CD8-positive, alpha-beta memory T cell (primary cell): Measurements from ENCODE around the gene SCAMP2. TPM values are rescaled to one million over a fixed set of nuclear protein-coding genes. Genes with fewer than 3 reads are reported as not detected.
A peak's percentile ranks its signal among the peaks of the same experiment; 100 is the strongest.
"Not testable (repeated sequence)": the region's sequence is repeated elsewhere in the genome, so short reads cannot be mapped to it uniquely, and the experiment has no call there.

Experiments
- CTCF ChIA-PET: fragments of 350-600 bp; sonication (Branson Sonifier 250); formaldehyde crosslinking; loops from one replicate; lab custom pipeline; 2021; ENCODE audit warnings: antibody characterized with exemption; lab: Charles Lee
- POLR2A ChIA-PET: fragments of 350-600 bp; sonication (Branson Sonifier 250); formaldehyde crosslinking; loops from one replicate; lab custom pipeline; 2021; ENCODE audit warnings: antibody characterized with exemption; lab: Charles Lee
- DNase-seq, 5 donors: peaks; one replicate each; pipeline versions ENCODE4 v3.0.0 to v3.0.0-alpha.2; 2020 to 2022; ENCODE audit warnings: mixed read lengths in 1 of 5
- H3K27ac ChIP-seq: one replicate; pipeline ENCODE4 v1.7.0; 2013; ENCODE audit warnings: low read depth, mild to moderate bottlenecking, low read length, moderate library complexity
- H3K27me3 ChIP-seq: 2 replicates; pipeline ENCODE4 v1.7.0; 2013; ENCODE audit warnings: low read length, mild to moderate bottlenecking; ENCODE audit not compliant: insufficient read depth, poor library complexity, severe bottlenecking
- H3K36me3 ChIP-seq: 2 replicates; pipeline ENCODE4 v1.7.0; 2013; ENCODE audit warnings: mild to moderate bottlenecking, low read length, moderate library complexity; ENCODE audit not compliant: insufficient read depth
- H3K4me1 ChIP-seq: 2 replicates; pipeline ENCODE4 v1.7.0; 2013; ENCODE audit warnings: mild to moderate bottlenecking, low read length, moderate library complexity; ENCODE audit not compliant: insufficient read depth
- H3K4me3 ChIP-seq: 2 replicates; pipeline ENCODE4 v1.7.0; 2013; ENCODE audit warnings: mild to moderate bottlenecking, low read length
- H3K9me3 ChIP-seq: 2 replicates; pipeline ENCODE4 v1.7.0; 2013; ENCODE audit warnings: mild to moderate bottlenecking, low read length
- H3K27ac Mint-ChIP-seq, 8 donors: one replicate each; pipeline ENCODE4 v1.8.0; 2020 to 2021; ENCODE audit warnings: mixed read lengths in 8 of 8, mild to moderate bottlenecking in 6 of 8, inconsistent platforms in 3 of 8, moderate library complexity in 3 of 8
- H3K27me3 Mint-ChIP-seq, 2 donors: one replicate each; pipeline ENCODE4 v1.8.0; 2020 to 2021; ENCODE audit warnings: mixed read lengths in 2 of 2, mild to moderate bottlenecking in 1 of 2, moderate library complexity in 1 of 2
- H3K36me3 Mint-ChIP-seq, 3 donors: one replicate each; pipeline ENCODE4 v1.8.0; 2020 to 2021; ENCODE audit warnings: mixed read lengths in 3 of 3, inconsistent platforms in 1 of 3, mild to moderate bottlenecking in 1 of 3
- H3K4me1 Mint-ChIP-seq, 3 donors: one replicate each; pipeline ENCODE4 v1.8.0; 2020 to 2021; ENCODE audit warnings: mixed read lengths in 3 of 3, inconsistent platforms in 1 of 3, mild to moderate bottlenecking in 1 of 3
- H3K4me3 Mint-ChIP-seq, 7 donors: one replicate each; pipeline ENCODE4 v1.8.0; 2020 to 2021; ENCODE audit warnings: mixed read lengths in 7 of 7, mild to moderate bottlenecking in 6 of 7, moderate library complexity in 4 of 7, inconsistent platforms in 2 of 7
- H3K9me3 Mint-ChIP-seq, 5 donors: one replicate each; pipeline ENCODE4 v1.8.0; 2020 to 2022; ENCODE audit warnings: mixed read lengths in 5 of 5, mild to moderate bottlenecking in 3 of 5, moderate library complexity in 2 of 5, inconsistent platforms in 1 of 5
- polyA plus RNA-seq: library from polyadenylated mRNA; unstranded; fragments of 300-500 nt; fragmentation: Illumina TruSeq; gene quantifications from one replicate; pipeline ENCODE4 v1.2.3, GENCODE V29; 2021
- total RNA-seq, 2 experiments: library from RNA; stranded (reverse); gene quantifications; one replicate each; pipeline ENCODE4 v1.2.3, GENCODE V29; 2021

SCAMP2 gene
- total and polyA plus RNA-seq, 3 experiments from 2014 or later, result 82.8 to 154 (median 84.2) TPM

DNA sequence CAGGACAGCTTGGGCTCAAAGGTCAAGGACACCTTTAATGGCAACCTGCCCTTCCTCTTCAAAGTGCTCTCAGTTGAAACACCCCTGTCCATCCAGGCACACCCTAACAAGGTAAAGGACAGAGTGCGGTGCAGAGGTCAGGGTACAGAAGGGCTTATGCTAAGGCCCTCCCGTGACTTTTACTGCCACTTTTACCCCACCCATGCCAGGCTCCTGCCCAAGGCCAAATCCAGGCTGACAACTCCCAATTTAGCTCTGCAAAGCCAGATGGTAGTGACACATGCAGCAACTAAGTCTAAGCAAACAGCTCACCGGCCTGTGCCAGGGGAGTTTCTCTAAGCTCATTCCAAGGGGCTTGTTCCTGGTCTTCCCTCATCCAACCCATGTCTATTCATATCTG lies 18.3 kb upstream of the SCAMP2 start:
- peaks cover 36 to 59% (median 46%) of the 10 kb centered on the region in 3 donors for H3K4me1 Mint-ChIP-seq
- CTCF ChIA-PET, result interaction anchor here (1.3 to 2.6 kb wide), 3 partner anchors 9 to 91 kb away, joined by 3 to 16 read pairs (median 7); no protein-coding TSS in a partner anchor
- H3K4me1 ChIP-seq, result peaks cover 46% of the 10 kb centered on the region

GRCh38 chr15:74890665-74890960 lies 17.4 kb upstream of the SCAMP2 start:
- H3K27ac Mint-ChIP-seq, result peak overlapping the region; percentile 90 to 99 (median 96)
- peaks cover 46% of the 10 kb centered on the region for H3K4me1 ChIP-seq
- H3K4me1 Mint-ChIP-seq, result peaks cover 36 to 58% (median 46%) of the 10 kb centered on the region in 3 donors
- H3K4me3 Mint-ChIP-seq, result peak overlapping the region; percentile 85 to 97 (median 94)
- peaks cover 5% of the 10 kb centered on the region for H3K36me3 ChIP-seq
- no peaks in the 10 kb centered on the region for H3K27me3 ChIP-seq
- DNase-seq, result no peak
- no peaks in the 10 kb centered on the region for H3K9me3 Mint-ChIP-seq
- CTCF ChIA-PET, result interaction anchor here (1.0 to 2.7 kb wide), 2 partner anchors 11 to 16 kb away, joined by 3 to 12 read pairs; partner anchors contain the start of gene FAM219B
- no peaks in the 10 kb centered on the region for H3K9me3 ChIP-seq
- H3K27me3 Mint-ChIP-seq, result no peaks in the 10 kb centered on the region
- peak overlapping the region; percentile 89 for H3K4me3 ChIP-seq
- POLR2A ChIA-PET, result interaction anchor here (1.0 to 1.7 kb wide), 2 partner anchors 16 to 20 kb away, joined by 4 to 11 read pairs; partner anchors contain the start of gene FAM219B
- peak overlapping the region; percentile 82 for H3K27ac ChIP-seq
- H3K36me3 Mint-ChIP-seq, result peaks cover 0 to 33% (median 7%) of the 10 kb centered on the region in 3 donors

More for the DNA sequence above, 18.3 kb upstream of the SCAMP2 start:
- Mint-ChIP-seq H3K27me3 (no peaks in the 10 kb centered on the region), H3K36me3 (peaks cover 0 to 34% (median 7%) of the 10 kb centered on the region in 3 donors), H3K4me3 (peak overlapping the region; percentile 29 to 97 (median 93)), H3K27ac (peak overlapping the region in 7 of 8 donors; percentile 50 to 100 (median 90)), H3K9me3 (no peaks in the 10 kb centered on the region)
- no peak overlapping the region for H3K4me3 ChIP-seq
- peaks cover 6% of the 10 kb centered on the region for H3K36me3 ChIP-seq
- no peaks in the 10 kb centered on the region for H3K27me3 ChIP-seq
- H3K9me3 ChIP-seq, result no peaks in the 10 kb centered on the region
- H3K27ac ChIP-seq, result no peak overlapping the region
- no peak for DNase-seq
- POLR2A ChIA-PET, result interaction anchor here (0.6 kb wide), 1 partner anchor 11 kb away, joined by 6 read pairs; no protein-coding TSS in a partner anchor

- Mint-ChIP-seq H3K9me3 (no peaks in the 10 kb centered on the region), H3K4me3 (peak within 1 kb of the TSS; percentile 85 to 97 (median 94)), H3K27ac (peak within 1 kb of the TSS; percentile 90 to 99 (median 96)), H3K36me3 (peaks cover 0 to 31% (median 7%) of the 10 kb centered on the region in 3 donors), H3K4me1 (peaks cover 36 to 54% (median 46%) of the 10 kb centered on the region in 3 donors), H3K27me3 (no peaks in the 10 kb centered on the region)
- H3K27ac ChIP-seq, result peak within 1 kb of the TSS; percentile 82
- peak within 1 kb of the TSS; percentile 89 for H3K4me3 ChIP-seq
- H3K27me3 ChIP-seq, result no peaks in the 10 kb centered on the region
- H3K36me3 ChIP-seq, result peaks cover 3% of the 10 kb centered on the region
- peak; percentile 75 to 89 (median 82) for DNase-seq
- ChIA-PET POLR2A (interaction anchor here (0.6 to 1.7 kb wide), 7 partner anchors 15 to 121 kb away, joined by 3 to 11 read pairs (median 3); partner anchors contain the start of genes COX5A and FAM219B), CTCF (interaction anchor here (1.0 to 2.7 kb wide), 4 partner anchors 11 to 255 kb away, joined by 3 to 12 read pairs (median 3); partner anchors contain the start of genes FAM219B and ULK3)
- no peaks in the 10 kb centered on the region for H3K9me3 ChIP-seq
- peaks cover 46% of the 10 kb centered on the region for H3K4me1 ChIP-seq
Measured at GRCh38 chr15:74889883-74890664, 16.9 kb upstream of the SCAMP2 start, which contains the start of gene MPI. MPI (plus strand) TSS chr15:74890042; CDS start chr15:74890074, 32 bp downstream.

DNA sequence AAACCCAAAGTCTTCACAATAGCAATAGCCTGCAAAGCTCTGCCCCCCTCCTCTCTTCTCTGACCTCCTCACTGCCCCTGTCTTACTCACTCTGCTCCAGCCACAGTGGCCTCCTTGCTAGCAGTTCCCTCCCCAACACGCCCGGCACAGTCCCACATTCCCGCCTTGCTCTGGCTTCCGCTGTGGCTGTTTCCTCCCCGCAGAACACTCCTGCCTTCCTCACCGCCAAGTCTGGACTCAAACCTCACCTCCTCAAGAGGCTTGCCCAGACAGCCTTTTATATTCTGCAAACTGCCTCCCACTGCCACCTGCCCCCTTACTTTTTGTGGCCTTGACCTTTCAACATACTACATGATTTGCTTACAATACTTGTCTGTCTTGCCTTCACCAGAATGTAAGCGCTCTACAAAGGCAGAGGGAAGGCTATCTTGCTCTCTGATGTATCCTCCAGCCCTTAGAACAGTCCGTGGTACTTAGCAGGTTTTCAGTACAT lies 16.3 kb upstream of the SCAMP2 start:
- peaks cover 0 to 31% (median 7%) of the 10 kb centered on the region in 3 donors for H3K36me3 Mint-ChIP-seq
- H3K27ac Mint-ChIP-seq, result peak overlapping the region; percentile 90 to 99 (median 96)
- H3K27ac ChIP-seq, result peak overlapping the region; percentile 82
- peaks cover 3% of the 10 kb centered on the region for H3K36me3 ChIP-seq
- no peaks in the 10 kb centered on the region for H3K9me3 ChIP-seq
- DNase-seq, result no peak
- ChIA-PET CTCF (interaction anchor here (1.0 to 2.7 kb wide), 3 partner anchors 12 to 255 kb away, joined by 3 to 12 read pairs (median 3); partner anchors contain the start of gene ULK3), POLR2A (interaction anchor here (0.6 to 1.7 kb wide), 5 partner anchors 15 to 49 kb away, joined by 3 to 11 read pairs (median 3); partner anchors contain the start of genes COX5A and FAM219B)
- H3K4me3 ChIP-seq, result peak overlapping the region; percentile 89
- H3K9me3 Mint-ChIP-seq, result no peaks in the 10 kb centered on the region
- peaks cover 38 to 59% (median 50%) of the 10 kb centered on the region in 3 donors for H3K4me1 Mint-ChIP-seq
- peaks cover 44% of the 10 kb centered on the region for H3K4me1 ChIP-seq
- H3K27me3 ChIP-seq, result no peaks in the 10 kb centered on the region
- H3K27me3 Mint-ChIP-seq, result no peaks in the 10 kb centered on the region
- H3K4me3 Mint-ChIP-seq, result peak overlapping the region; percentile 85 to 97 (median 94)

- Histone ChIP-seq H3K9me3 (no peaks in the 10 kb centered on the region), H3K4me3 (no peak overlapping the region), H3K27me3 (no peaks in the 10 kb centered on the region), H3K27ac (peak overlapping the region; percentile 82), H3K36me3 (peaks cover 3% of the 10 kb centered on the region), H3K4me1 (peaks cover 37% of the 10 kb centered on the region)
- DNase-seq, result no peak
- Mint-ChIP-seq H3K27me3 (no peaks in the 10 kb centered on the region), H3K36me3 (peaks cover 0 to 30% (median 6%) of the 10 kb centered on the region in 3 donors), H3K27ac (peak overlapping the region in 3 of 8 donors; percentile 63 to 97 (median 90)), H3K4me3 (peak overlapping the region in 5 of 7 donors; percentile 25 to 95 (median 93)), H3K9me3 (no peaks in the 10 kb centered on the region), H3K4me1 (peaks cover 40 to 61% (median 53%) of the 10 kb centered on the region in 3 donors)
- ChIA-PET POLR2A (interaction anchor here (1.5 to 1.6 kb wide), 2 partner anchors 44 to 50 kb away, joined by 3 read pairs; partner anchors contain the start of gene COX5A), CTCF (interaction anchor here (1.1 to 2.7 kb wide), 2 partner anchors 12 to 254 kb away, joined by 3 to 12 read pairs; no protein-coding TSS in a partner anchor)
Measured at GRCh38 chr15:74888716-74889115, 15.6 kb upstream of the SCAMP2 start.

DNA sequence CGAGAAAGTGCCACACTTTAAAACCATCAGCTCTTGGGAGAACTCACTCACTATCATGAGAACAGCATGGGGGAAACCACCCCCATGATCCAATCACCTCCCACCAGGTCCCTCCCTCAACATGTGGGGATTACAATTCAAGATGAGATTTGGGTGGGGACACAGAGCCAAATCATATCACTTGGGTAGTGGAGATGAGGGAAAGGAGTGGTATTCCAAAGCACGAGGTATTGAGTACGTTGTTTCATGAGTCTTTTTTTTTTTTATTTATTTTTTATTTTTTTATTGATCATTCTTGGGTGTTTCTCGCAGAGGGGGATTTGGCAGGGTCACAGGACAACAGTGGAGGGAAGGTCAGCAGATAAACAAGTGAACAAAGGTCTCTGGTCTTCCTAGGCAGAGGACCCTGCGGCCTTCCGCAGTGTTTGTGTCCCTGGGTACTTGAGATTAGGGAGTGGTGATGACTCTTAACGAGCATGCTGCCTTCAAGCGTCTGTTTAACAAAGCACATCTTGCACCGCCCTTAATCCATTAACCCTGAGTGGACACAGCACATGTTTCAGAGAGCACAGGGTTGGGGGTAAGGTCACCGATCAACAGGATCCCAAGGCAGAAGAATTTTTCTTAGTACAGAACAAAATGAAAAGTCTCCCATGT lies 14.5 kb upstream of the SCAMP2 start:
- CTCF ChIA-PET, result interaction anchor here (1.5 kb wide), 1 partner anchor 14 kb away, joined by 3 read pairs; no protein-coding TSS in a partner anchor
- POLR2A ChIA-PET, result not testable (repeated sequence)
- peaks cover 32 to 51% (median 42%) of the 10 kb centered on the region in 3 donors for H3K4me1 Mint-ChIP-seq

GRCh38 chr15:74885461-74885860 lies 12.3 kb upstream of the SCAMP2 start:
- H3K4me3 Mint-ChIP-seq, result no peak overlapping the region
- no peaks in the 10 kb centered on the region for H3K27me3 Mint-ChIP-seq
- H3K9me3 Mint-ChIP-seq, result no peaks in the 10 kb centered on the region
- CTCF ChIA-PET, result interaction anchor here (2.0 to 2.7 kb wide), 2 partner anchors 16 to 116 kb away, joined by 6 to 10 read pairs; no protein-coding TSS in a partner anchor
- DNase-seq, result no peak
- Histone ChIP-seq H3K27ac (no peak overlapping the region), H3K27me3 (no peaks in the 10 kb centered on the region), H3K9me3 (no peaks in the 10 kb centered on the region), H3K4me3 (no peak overlapping the region), H3K4me1 (peaks cover 8% of the 10 kb centered on the region), H3K36me3 (no peaks in the 10 kb centered on the region)
- no peak overlapping the region for H3K27ac Mint-ChIP-seq
- POLR2A ChIA-PET, result no interaction called here
- H3K4me1 Mint-ChIP-seq, result peaks cover 22 to 29% (median 26%) of the 10 kb centered on the region in 3 donors
- H3K36me3 Mint-ChIP-seq, result peaks cover 0 to 5% (median 0%) of the 10 kb centered on the region in 3 donors

More for the DNA sequence above, 14.5 kb upstream of the SCAMP2 start:
- not testable (repeated sequence) for H3K9me3 Mint-ChIP-seq, H3K9me3 ChIP-seq, H3K4me3 ChIP-seq, H3K27me3 Mint-ChIP-seq, H3K36me3 ChIP-seq, DNase-seq, H3K27ac ChIP-seq, H3K27me3 ChIP-seq
- H3K4me1 ChIP-seq, result peaks cover 26% of the 10 kb centered on the region
- Mint-ChIP-seq H3K4me3 (peak overlapping the region in 1 of 7 donors; percentile 71), H3K27ac (peak overlapping the region in 1 of 8 donors; percentile 83), H3K36me3 (peaks cover 0 to 20% (median 0%) of the 10 kb centered on the region in 3 donors)
